H9 (cell line): Measurements from ENCODE around the gene CCT7. TPM values are rescaled to one million over a fixed set of nuclear protein-coding genes. Genes with fewer than 3 reads are reported as not detected.

Experiments used
- DNase-seq: peaks from one replicate; pipeline ENCODE4 v3.0.0-alpha.2; 2017
- H2AFZ ChIP-seq: one replicate; pipeline ENCODE4 v1.6.1; 2013; ENCODE audit warnings: mild to moderate bottlenecking, low read length, control low read depth, moderate library complexity
- H2AK5ac ChIP-seq: 2 replicates; pipeline ENCODE4 v1.6.1; 2013; ENCODE audit warnings: low read length, control low read depth, mixed read lengths; ENCODE audit not compliant: insufficient read length
- H2BK120ac ChIP-seq: one replicate; pipeline ENCODE4 v1.6.1; 2013; ENCODE audit warnings: low read depth, mild to moderate bottlenecking, low read length, control low read depth, inconsistent platforms; ENCODE audit not compliant: poor library complexity, severe bottlenecking
- H2BK12ac ChIP-seq: 2 replicates; pipeline ENCODE4 v1.6.1; 2013; ENCODE audit warnings: low read length, control low read depth, mixed read lengths, low read depth; ENCODE audit not compliant: insufficient read length
- H2BK15ac ChIP-seq: 2 replicates; pipeline ENCODE4 v1.6.1; 2013; ENCODE audit warnings: low read depth, low read length, control low read depth
- H2BK20ac ChIP-seq: one replicate; pipeline ENCODE4 v1.6.1; 2013; ENCODE audit warnings: low read depth, mild to moderate bottlenecking, low read length, control low read depth, inconsistent platforms; ENCODE audit not compliant: poor library complexity, severe bottlenecking
- H2BK5ac ChIP-seq: 2 replicates; pipeline ENCODE4 v1.6.1; 2013; ENCODE audit warnings: low read length, control low read depth, mixed read lengths; ENCODE audit not compliant: insufficient read length
- H3K14ac ChIP-seq: 2 replicates; pipeline ENCODE4 v1.6.1; 2013; ENCODE audit warnings: low read length, control low read depth; ENCODE audit not compliant: insufficient read depth
- H3K18ac ChIP-seq: 2 replicates; pipeline ENCODE4 v1.6.1; 2013; ENCODE audit warnings: low read depth, mild to moderate bottlenecking, mixed read lengths, low read length, control low read depth; ENCODE audit not compliant: insufficient read length
- H3K23ac ChIP-seq: 2 replicates; pipeline ENCODE4 v1.6.1; 2013; ENCODE audit warnings: low read length, control low read depth, mixed read lengths, low read depth; ENCODE audit not compliant: insufficient read length
- H3K23me2 ChIP-seq: 2 replicates; pipeline ENCODE4 v1.6.1; 2013; ENCODE audit warnings: low read depth, mild to moderate bottlenecking, mixed read lengths, low read length, control low read depth; ENCODE audit not compliant: insufficient read length, poor library complexity, severe bottlenecking
- H3K27ac ChIP-seq: 2 replicates; pipeline ENCODE4 v1.5.1; 2013; ENCODE audit warnings: low read length, control low read depth, mixed read lengths, low read depth; ENCODE audit not compliant: insufficient read length
- H3K27me3 ChIP-seq: 2 replicates; pipeline ENCODE4 v1.6.1; 2013; ENCODE audit warnings: low read length, control low read depth, inconsistent platforms; ENCODE audit not compliant: insufficient read depth
- H3K4ac ChIP-seq: 2 replicates; pipeline ENCODE4 v1.6.1; 2013; ENCODE audit warnings: low read depth, mild to moderate bottlenecking, control low read depth, inconsistent platforms, low read length, moderate library complexity
- H3K4me1 ChIP-seq: 2 replicates; pipeline ENCODE4 v1.6.1; 2013; ENCODE audit warnings: low read length, control low read depth, inconsistent platforms; ENCODE audit not compliant: insufficient read depth
- H3K4me2 ChIP-seq: 2 replicates; pipeline ENCODE4 v1.6.1; 2013; ENCODE audit warnings: low read length, control low read depth, mixed read lengths; ENCODE audit not compliant: insufficient read length, insufficient read depth
- H3K56ac ChIP-seq: 2 replicates; pipeline ENCODE4 v1.6.1; 2013; ENCODE audit warnings: low read depth, mild to moderate bottlenecking, mixed read lengths, low read length, control low read depth; ENCODE audit not compliant: insufficient read length
- H3K79me1 ChIP-seq: 2 replicates; pipeline ENCODE4 v1.6.1; 2013; ENCODE audit warnings: low read depth, mild to moderate bottlenecking, moderate library complexity, low read length, control low read depth, inconsistent platforms; ENCODE audit not compliant: insufficient read depth, poor library complexity, severe bottlenecking
- H3K79me2 ChIP-seq: 2 replicates; pipeline ENCODE4 v1.6.1; 2013; ENCODE audit warnings: low read length, control low read depth, inconsistent platforms; ENCODE audit not compliant: insufficient read depth
- H3K9ac ChIP-seq: 2 replicates; pipeline ENCODE4 v1.6.1; 2013; ENCODE audit warnings: low read length, control low read depth, mixed read lengths; ENCODE audit not compliant: insufficient read length; ENCODE audit errors: extremely low read depth
- H3K9me3 ChIP-seq: one replicate; pipeline ENCODE4 v1.6.1; 2013; ENCODE audit warnings: low read depth, low read length, inconsistent platforms; ENCODE audit not compliant: control insufficient read depth
- H3T11ph ChIP-seq: one replicate; pipeline ENCODE4 v1.6.1; 2013; ENCODE audit warnings: mild to moderate bottlenecking, low read length, control low read depth, inconsistent platforms
- H4K20me1 ChIP-seq: one replicate; pipeline ENCODE4 v1.6.1; 2013; ENCODE audit not compliant: control insufficient read depth, insufficient read length, insufficient read depth
- H4K5ac ChIP-seq: 2 replicates; pipeline ENCODE4 v1.6.1; 2013; ENCODE audit warnings: low read depth, mild to moderate bottlenecking, mixed read lengths, low read length, control low read depth; ENCODE audit not compliant: insufficient read length
- H4K8ac ChIP-seq: replicated peaks from 2 replicates; pipeline ENCODE4 v1.6.1; 2013; ENCODE audit warnings: low read length, control low read depth, mixed read lengths, low read depth; ENCODE audit not compliant: insufficient read length
- H4K91ac ChIP-seq: 2 replicates; pipeline ENCODE4 v1.6.1; 2013; ENCODE audit warnings: low read depth, mild to moderate bottlenecking, moderate library complexity, mixed read lengths, low read length, control low read depth; ENCODE audit not compliant: insufficient read length
- H3K27ac Mint-ChIP-seq, 3 experiments: 2 replicates in 2 of 3; 3 replicates in 1 of 3; pipeline ENCODE4 v1.8.0; 2020 to 2021; ENCODE audit warnings: mixed read lengths in 3 of 3, mild to moderate bottlenecking in 1 of 3, moderate library complexity in 1 of 3
- H3K27me3 Mint-ChIP-seq: 2 replicates; pipeline ENCODE4 v1.8.0; 2021; ENCODE audit warnings: low read depth, mild to moderate bottlenecking, moderate library complexity, mixed read lengths
- H3K36me3 Mint-ChIP-seq, 3 experiments: 2 replicates in 2 of 3; 3 replicates in 1 of 3; pipeline ENCODE4 v1.8.0; 2020 to 2021; ENCODE audit warnings: low read depth in 3 of 3, mixed read lengths in 3 of 3; ENCODE audit not compliant: insufficient read depth in 1 of 3
- H3K4me1 Mint-ChIP-seq, 2 experiments: 2 replicates each; pipeline ENCODE4 v1.8.0; 2020; ENCODE audit warnings: mixed read lengths in 2 of 2
- H3K4me3 Mint-ChIP-seq, 2 experiments: 2 replicates in 1 of 2; 3 replicates in 1 of 2; pipeline ENCODE4 v1.8.0; 2020 to 2021; ENCODE audit warnings: mild to moderate bottlenecking in 2 of 2, mixed read lengths in 2 of 2, moderate library complexity in 1 of 2
- H3K9me3 Mint-ChIP-seq, 2 experiments: 2 replicates in 1 of 2; 3 replicates in 1 of 2; pipeline ENCODE4 v1.8.0; 2020; ENCODE audit warnings: mild to moderate bottlenecking in 2 of 2, mixed read lengths in 2 of 2, moderate library complexity in 1 of 2
- CTCF ChIP-seq: fragments of 200-600 bp; sonication (generic); conservative IDR thresholded peaks from 3 replicates; pipeline ENCODE4 v1.8.0; 2021; ENCODE audit warnings: antibody characterized with exemption, mild to moderate bottlenecking
- WGBS: extraction: QIAGEN DNeasy Blood & Tissue Kit; methylation state at CpG from one replicate; pipeline ENCODE4 v1.1.7; 2013; ENCODE audit warnings: missing lambda C conversion rate, low lambda C conversion rate, mixed read lengths; ENCODE audit not compliant: insufficient read length; ENCODE audit errors: extremely low coverage; 5-methylcytosine and 5-hydroxymethylcytosine counted together
- total RNA-seq: library from RNA; stranded (reverse); gene quantifications from 2 replicates; pipeline ENCODE4 v1.2.1, GENCODE V29; 2021

Gene CCT7
- total RNA-seq, 1 experiment from 2014 or later: 500 TPM

GRCh38 chr2:73203055-73203681, 30.9 kb upstream of the CCT7 start:
- H3K79me2 ChIP-seq: no peaks in the 10 kb centered on the region
- H2BK20ac ChIP-seq: no peak overlapping the region
- 0 out of 2 replicates have a peak overlapping the region, but pooled peaks have one; percentile 16 for H3K14ac ChIP-seq
- H3K4me2 ChIP-seq: peak overlapping the region; percentile 45
- peaks cover 10 to 13% of the 10 kb centered on the region in 2 experiments for H3K4me1 Mint-ChIP-seq
- peaks cover 0 to 4% (median 0%) of the 10 kb centered on the region in 3 experiments; a peak in 1 of 7 replicates for H3K36me3 Mint-ChIP-seq
- no peak overlapping the region for H3K18ac ChIP-seq
- H2BK15ac ChIP-seq: no peak overlapping the region
- H3K27ac ChIP-seq: no peak overlapping the region
- peaks cover 73% of the 10 kb centered on the region for H3K27me3 Mint-ChIP-seq
- H3K4me1 ChIP-seq: no peaks in the 10 kb centered on the region
- H3K23ac ChIP-seq: no peak overlapping the region
- H4K91ac ChIP-seq: no peak overlapping the region
- no peak overlapping the region for H4K8ac ChIP-seq
- H2BK120ac ChIP-seq: no peak overlapping the region
- no peak overlapping the region for H2AK5ac ChIP-seq
- H3K9ac ChIP-seq: no peak overlapping the region
- no peak overlapping the region for H3K56ac ChIP-seq
- peaks cover 8% of the 10 kb centered on the region in 2 experiments; a peak in 3 of 5 replicates for H3K9me3 Mint-ChIP-seq
- no peak overlapping the region for H2BK12ac ChIP-seq
- H3K79me1 ChIP-seq: no peaks in the 10 kb centered on the region
- peaks cover 13% of the 10 kb centered on the region; the same call in 1 of the 2 replicates for H3K27me3 ChIP-seq
- H2BK5ac ChIP-seq: no peak overlapping the region
- H3K23me2 ChIP-seq: peaks cover 6% of the 10 kb centered on the region
- no peak overlapping the region for H3K4ac ChIP-seq
- peak overlapping the region; percentile 56 to 73 for H3K4me3 Mint-ChIP-seq
- no CpG with 5 or more reads among the region's 44 CpGs for WGBS
- H2AFZ ChIP-seq: no peak overlapping the region
- H3K27ac Mint-ChIP-seq: no peak overlapping the region
- H3T11ph ChIP-seq: no peak overlapping the region
- TF ChIP-seq CTCF: no peak
- peak; percentile 53 for DNase-seq
- no peaks in the 10 kb centered on the region for H4K20me1 ChIP-seq
- H3K9me3 ChIP-seq: no peaks in the 10 kb centered on the region
- H4K5ac ChIP-seq: no peak overlapping the region
